HCT116 (cell line): Measurements from ENCODE around the gene ACOT8. TPM values are rescaled to one million over a fixed set of nuclear protein-coding genes. Genes with fewer than 3 reads are reported as not detected.

Experiments used
- ATAC-seq: fragments of 200-7000 bp; cut with Tn5 transposase; 2 replicates; pipeline ENCODE4 v1.9.1; 2020; ENCODE audit warnings: mild to moderate bottlenecking, moderate library complexity
- BruUV-seq: library from RNA; stranded (reverse); fragments of 400-500 nt; replicated peaks from 2 replicates; lab custom pipeline; 2021; lab: Mats Ljungman, UMichigan
- CTCF ChIA-PET: fragments of 300-600 bp; sonication (Branson Sonifier 250); formaldehyde crosslinking; loops from one replicate; lab custom pipeline; 2021; ENCODE audit warnings: antibody characterized with exemption; lab: Charles Lee
- POLR2A ChIA-PET: fragments of 300-600, 350-600 bp; sonication (Branson Sonifier 250); formaldehyde crosslinking; loops from one replicate; lab custom pipeline; 2021; ENCODE audit warnings: antibody characterized with exemption; lab: Charles Lee
- RAD21 ChIA-PET, 2 experiments: fragments of 300-600 bp; sonication (Branson Sonifier 250); formaldehyde crosslinking; loops; one replicate each; lab custom pipeline; 2023; ENCODE audit warnings: low total read pairs in 2 of 2; ENCODE audit not compliant: uncharacterized antibody in 2 of 2, unreplicated experiment in 2 of 2, low non-redundant PET in 1 of 2; lab: Charles Lee
- DNase-seq: peaks from one replicate; pipeline ENCODE4 v3.0.0-alpha.2; 2010; ENCODE audit warnings: low read depth, low spot score
- H2AFZ ChIP-seq: fragments of 200-600 bp; shearing (Covaris generic), sonication (generic); 2 replicates; pipeline ENCODE4 v1.6.1; 2017; ENCODE audit warnings: low read depth, mixed run types, mixed read lengths, antibody characterized with exemption, low read length; ENCODE audit not compliant: poor library complexity, severe bottlenecking
- H3K27ac ChIP-seq: 2 replicates; pipeline ENCODE4 v1.5.1; 2012; ENCODE audit warnings: low read depth, low read length
- H3K27me3 ChIP-seq: fragments of 200-600 bp; sonication (generic); 2 replicates; pipeline ENCODE4 v1.6.1; 2016; ENCODE audit warnings: mixed run types, low read length, mixed read lengths; ENCODE audit not compliant: insufficient read depth
- H3K36me3 ChIP-seq, 2 experiments: fragments of 200-500 bp in 1 of 2; fragments of 200-600 bp in 1 of 2; sonication (Bioruptor generic) in 1 of 2; sonication (generic) in 1 of 2; 2 replicates each; pipeline versions ENCODE4 v1.5.1 to v1.6.1; 2014 to 2016; ENCODE audit warnings: low read length in 2 of 2, inconsistent platforms in 1 of 2, mixed read lengths in 1 of 2, mixed run types in 1 of 2; ENCODE audit not compliant: insufficient read depth in 2 of 2, control insufficient read depth in 1 of 2
- H3K4me1 ChIP-seq, 2 experiments: fragments of 200-600 bp in 1 of 2; sonication (generic) in 1 of 2; 2 replicates each; pipeline versions ENCODE4 v1.5.1 to v1.6.1; 2012 to 2017; ENCODE audit warnings: low read length in 2 of 2, inconsistent platforms in 1 of 2, mild to moderate bottlenecking in 1 of 2, mixed read lengths in 1 of 2, mixed run types in 1 of 2, moderate library complexity in 1 of 2; ENCODE audit not compliant: insufficient read depth in 2 of 2, control insufficient read depth in 1 of 2
- H3K4me2 ChIP-seq: fragments of 200-600 bp; sonication (generic); 2 replicates; pipeline ENCODE4 v1.6.1; 2017; ENCODE audit warnings: mixed run types, low read length, mixed read lengths
- H3K4me3 ChIP-seq, 2 experiments: fragments of 200-600 bp in 1 of 2; sonication (generic) in 1 of 2; replicated peaks in 1 of 2; 2 replicates each; pipeline ENCODE4 v1.5.1; 2011 to 2016; ENCODE audit warnings: low read length in 2 of 2, control low read depth in 1 of 2, low read depth in 1 of 2, mild to moderate bottlenecking in 1 of 2, mixed read lengths in 1 of 2, mixed run types in 1 of 2
- H3K79me2 ChIP-seq: fragments of 200-600 bp; sonication (generic); 2 replicates; pipeline ENCODE4 v1.6.1; 2017; ENCODE audit warnings: mild to moderate bottlenecking, mixed run types, low read length, moderate library complexity, mixed read lengths; ENCODE audit not compliant: insufficient read depth
- H3K9ac ChIP-seq: fragments of 200-600 bp; sonication (generic); 2 replicates; pipeline ENCODE4 v1.6.1; 2016; ENCODE audit warnings: low read length, mixed read lengths
- H3K9me2 ChIP-seq: fragments of 200-600 bp; sonication (generic), shearing (Covaris generic); 2 replicates; pipeline ENCODE4 v1.6.1; 2017; ENCODE audit warnings: mixed run types, mild to moderate bottlenecking, moderate library complexity; ENCODE audit not compliant: insufficient read depth
- H3K9me3 ChIP-seq, 2 experiments: fragments of 200-500 bp in 1 of 2; fragments of 200-600 bp in 1 of 2; sonication (Bioruptor generic) in 1 of 2; sonication (generic) in 1 of 2; 2 replicates each; pipeline ENCODE4 v1.6.1; 2014 to 2017; ENCODE audit warnings: low read length in 2 of 2, mixed read lengths in 2 of 2, inconsistent platforms in 1 of 2, low read depth in 1 of 2, mild to moderate bottlenecking in 1 of 2, mixed run types in 1 of 2, moderate library complexity in 1 of 2; ENCODE audit not compliant: control insufficient read depth in 1 of 2, insufficient read depth in 1 of 2
- H4K20me1 ChIP-seq: fragments of 200-600 bp; sonication (generic), shearing (Covaris generic); 2 replicates; pipeline ENCODE4 v1.6.1; 2017; ENCODE audit warnings: mixed run types, mild to moderate bottlenecking, moderate library complexity; ENCODE audit not compliant: insufficient read depth
- CBX3 ChIP-seq: IDR thresholded peaks from 2 replicates; pipeline ENCODE4 v1.6.1; 2012; ENCODE audit warnings: low read depth
- CTCF ChIP-seq, 3 experiments: fragments of 200-600 bp in 1 of 3; sonication (generic) in 1 of 3; IDR thresholded peaks in 2 of 3; conservative IDR thresholded peaks in 1 of 3; 2 replicates each; pipeline ENCODE4 v1.5.1; 2012 to 2017; ENCODE audit warnings: low read depth in 2 of 3, low read length in 2 of 3, antibody characterized with exemption in 1 of 3, borderline replicate concordance in 1 of 3, control low read depth in 1 of 3, mild to moderate bottlenecking in 1 of 3, mixed read lengths in 1 of 3, mixed run types in 1 of 3, moderate library complexity in 1 of 3; ENCODE audit not compliant: insufficient read depth in 1 of 3
- EGR1 ChIP-seq: IDR thresholded peaks from 2 replicates; pipeline ENCODE4 v1.6.1; 2012; ENCODE audit warnings: low read depth
- ELF1 ChIP-seq: IDR thresholded peaks from 2 replicates; pipeline ENCODE4 v1.6.1; 2012; ENCODE audit warnings: low read depth, borderline replicate concordance
- EZH2 ChIP-seq: fragments of 200-600 bp; sonication (generic); IDR thresholded peaks from 2 replicates; pipeline ENCODE4 v1.6.1; 2017; ENCODE audit warnings: antibody characterized with exemption, mixed run types
- EZH2phosphoT487 ChIP-seq: fragments of 200-600 bp; IDR thresholded peaks from 2 replicates; pipeline ENCODE4 v1.6.1; 2018; ENCODE audit warnings: antibody characterized with exemption, borderline replicate concordance
- FOSL1 ChIP-seq: IDR thresholded peaks from 2 replicates; pipeline ENCODE4 v1.6.1; 2012; ENCODE audit warnings: low read depth
- MAX ChIP-seq: IDR thresholded peaks from 2 replicates; pipeline ENCODE4 v1.6.1; 2012
- POLR2AphosphoS5 ChIP-seq: IDR thresholded peaks from 2 replicates; pipeline ENCODE4 v1.6.1; 2011; ENCODE audit warnings: mild to moderate bottlenecking, low read depth, low read length, moderate library complexity
- RAD21 ChIP-seq: IDR thresholded peaks from 2 replicates; pipeline ENCODE4 v1.6.1; 2012; ENCODE audit warnings: low read depth, mild to moderate bottlenecking
- REST ChIP-seq: IDR thresholded peaks from 2 replicates; pipeline ENCODE4 v1.6.1; 2012; ENCODE audit warnings: low read depth
- SIN3A ChIP-seq: IDR thresholded peaks from 2 replicates; pipeline ENCODE4 v1.6.1; 2012; ENCODE audit warnings: low read depth
- SP1 ChIP-seq: IDR thresholded peaks from 2 replicates; pipeline ENCODE4 v1.6.1; 2012; ENCODE audit warnings: low read depth
- SRF ChIP-seq: IDR thresholded peaks from 2 replicates; pipeline ENCODE4 v1.6.1; 2012; ENCODE audit warnings: low read depth
- TCF7L2 ChIP-seq: IDR thresholded peaks from 2 replicates; pipeline ENCODE4 v1.7.0; 2011; ENCODE audit warnings: borderline replicate concordance, inconsistent platforms; ENCODE audit not compliant: insufficient read depth, insufficient read length; ENCODE audit errors: extremely low read depth
- YY1 ChIP-seq: IDR thresholded peaks from 2 replicates; pipeline ENCODE4 v1.6.1; 2011; ENCODE audit warnings: low read length, low read depth, moderate library complexity, mild to moderate bottlenecking; ENCODE audit not compliant: insufficient replicate concordance; ENCODE audit errors: extremely low read depth
- ZBTB33 ChIP-seq: IDR thresholded peaks from 2 replicates; pipeline ENCODE4 v1.6.1; 2011; ENCODE audit warnings: mild to moderate bottlenecking, low read length, moderate library complexity; ENCODE audit not compliant: insufficient replicate concordance; ENCODE audit errors: extremely low read depth
- ZFX ChIP-seq: fragments of 450-650 bp; IDR thresholded peaks from 2 replicates; pipeline ENCODE4 v1.6.1; 2017
- ZNF274 ChIP-seq: fragments of 200-500 bp; sonication (Bioruptor generic); IDR thresholded peaks from 2 replicates; pipeline ENCODE4 v1.6.1; 2014; ENCODE audit warnings: mild to moderate bottlenecking, low read depth, low read length, inconsistent platforms
- intact Hi-C: fragments of 100-400 bp; cut with micrococcal nuclease; formaldehyde crosslinking; loops from 2 replicates; pipeline ENCODE4 v1.10.0; 2022
- total RNA-seq: library from RNA; stranded (reverse); gene quantifications from one replicate; pipeline ENCODE4 v1.2.1, GENCODE V29; 2021; ENCODE audit not compliant: unreplicated experiment

ACOT8 gene
- total RNA-seq, 1 experiment from 2014 or later = 12.2 TPM

GRCh38 chr20:45902199-45902701 is 45.1 kb upstream of the ACOT8 start:
- Histone ChIP-seq H3K9ac (no peak overlapping the region), H3K79me2 (no peaks in the 10 kb centered on the region), H3K4me3 (no peak overlapping the region), H2AFZ (no peak overlapping the region), H4K20me1 (no peaks in the 10 kb centered on the region), H3K4me1 (peaks cover 5 to 18% of the 10 kb centered on the region in 2 experiments; a peak in 3 of 4 replicates), H3K27ac (no peak overlapping the region), H3K36me3 (no peaks in the 10 kb centered on the region), H3K4me2 (no peak overlapping the region), H3K9me3 (no peaks in the 10 kb centered on the region), H3K9me2 (no peaks in the 10 kb centered on the region), H3K27me3 (no peaks in the 10 kb centered on the region)
- ATAC-seq = no peak
- ChIA-PET POLR2A (no interaction called here), CTCF (no interaction called here), RAD21 (no interaction called here)
- no peak for TF ChIP-seq SIN3A
- TF ChIP-seq MAX = no peak
- no peak for TF ChIP-seq YY1
- TF ChIP-seq TCF7L2 = no peak
- no peak for TF ChIP-seq ZFX
- no peak for TF ChIP-seq EZH2phosphoT487
- TF ChIP-seq FOSL1 = no peak
- TF ChIP-seq POLR2AphosphoS5 = no peak
- TF ChIP-seq RAD21 = no peak
- no peak for TF ChIP-seq ZBTB33
- TF ChIP-seq CTCF (IDR thresholded peaks at IDR 0.05 in 2 of 3, conservative IDR thresholded peaks at IDR 0.05 in 1 of 3; ENCODE audit: borderline replicate concordance in 1 of 3, insufficient read depth in 1 of 3, low read depth in 2 of 3, low read length in 2 of 3) = no peak
- no peak for TF ChIP-seq SRF
- TF ChIP-seq EZH2 = no peak
- TF ChIP-seq CBX3 = no peak
- TF ChIP-seq REST = no peak
- TF ChIP-seq ELF1 = no peak
- no peak for TF ChIP-seq EGR1
- no peak for TF ChIP-seq SP1
- TF ChIP-seq ZNF274 = no peak
- no peak for DNase-seq
- BruUV-seq = no TSS peak
- intact Hi-C loops = no loop called here
